NB4 (cell line): Measurements from ENCODE around the gene SCAMP3.

Experiments used
- TF ChIP-seq, protein P1 (sequence below): IDR thresholded peaks from one replicate; pipeline ENCODE4 v1.5.1; 2012; ENCODE audit warnings: low read depth, low read length
- TF ChIP-seq, protein P2 (sequence below): IDR thresholded peaks from 2 replicates; pipeline ENCODE4 v1.6.1; 2011; ENCODE audit warnings: low read depth, low read length

DNA sequence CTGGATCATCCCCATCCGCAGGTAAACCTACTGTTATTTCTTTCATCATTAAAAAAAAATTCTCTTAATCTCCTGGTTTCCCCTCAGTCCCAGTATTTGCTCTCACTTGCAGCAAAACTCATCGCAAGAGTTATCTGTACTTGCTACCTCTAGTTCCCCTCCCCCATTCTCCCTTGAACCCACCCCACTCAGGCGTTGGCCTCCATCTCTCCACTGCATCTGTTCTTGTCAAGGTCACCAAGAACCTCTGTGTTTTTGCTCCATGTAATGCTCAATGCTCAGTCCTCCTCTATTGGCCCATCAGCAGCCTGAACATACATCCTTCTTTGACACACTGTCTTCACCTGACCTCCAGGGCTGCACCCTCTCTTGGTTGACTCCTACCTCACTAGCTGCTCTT is 34.5 kb upstream of the SCAMP3 start:
- TF ChIP-seq, protein P1, sequence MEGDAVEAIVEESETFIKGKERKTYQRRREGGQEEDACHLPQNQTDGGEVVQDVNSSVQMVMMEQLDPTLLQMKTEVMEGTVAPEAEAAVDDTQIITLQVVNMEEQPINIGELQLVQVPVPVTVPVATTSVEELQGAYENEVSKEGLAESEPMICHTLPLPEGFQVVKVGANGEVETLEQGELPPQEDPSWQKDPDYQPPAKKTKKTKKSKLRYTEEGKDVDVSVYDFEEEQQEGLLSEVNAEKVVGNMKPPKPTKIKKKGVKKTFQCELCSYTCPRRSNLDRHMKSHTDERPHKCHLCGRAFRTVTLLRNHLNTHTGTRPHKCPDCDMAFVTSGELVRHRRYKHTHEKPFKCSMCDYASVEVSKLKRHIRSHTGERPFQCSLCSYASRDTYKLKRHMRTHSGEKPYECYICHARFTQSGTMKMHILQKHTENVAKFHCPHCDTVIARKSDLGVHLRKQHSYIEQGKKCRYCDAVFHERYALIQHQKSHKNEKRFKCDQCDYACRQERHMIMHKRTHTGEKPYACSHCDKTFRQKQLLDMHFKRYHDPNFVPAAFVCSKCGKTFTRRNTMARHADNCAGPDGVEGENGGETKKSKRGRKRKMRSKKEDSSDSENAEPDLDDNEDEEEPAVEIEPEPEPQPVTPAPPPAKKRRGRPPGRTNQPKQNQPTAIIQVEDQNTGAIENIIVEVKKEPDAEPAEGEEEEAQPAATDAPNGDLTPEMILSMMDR, result no peak
- TF ChIP-seq, protein P2, sequence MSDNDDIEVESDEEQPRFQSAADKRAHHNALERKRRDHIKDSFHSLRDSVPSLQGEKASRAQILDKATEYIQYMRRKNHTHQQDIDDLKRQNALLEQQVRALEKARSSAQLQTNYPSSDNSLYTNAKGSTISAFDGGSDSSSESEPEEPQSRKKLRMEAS, result no peak
